Activated T-cell treated with anti-CD3 and anti-CD28 coated beads, Interleukin-2, amount 50 U/mL, for 1 hour (primary cell): ENCODE measurements around the gene SHC3.

Experiments used
- DNase-seq: peaks from one replicate; pipeline ENCODE4 v3.0.0-alpha.2; 2020

The SHC3 gene

GRCh38 chr9:88996046-88996920 lies 182.3 kb downstream of the SHC3 start:
- DNase-seq: no peak

- no peak for DNase-seq
Measured at GRCh38 chr9:88995627-88996026, 183.0 kb downstream of the SHC3 start.

- no peak for DNase-seq
Measured at GRCh38 chr9:88995200-88995577, 183.4 kb downstream of the SHC3 start.

GRCh38 chr9:88994469-88995199 lies 184.0 kb downstream of the SHC3 start:
- DNase-seq: no peak

GRCh38 chr9:88993871-88994460 lies 184.7 kb downstream of the SHC3 start:
- DNase-seq: no peak

- no peak for DNase-seq
Measured at GRCh38 chr9:88993327-88993726, 185.3 kb downstream of the SHC3 start.

GRCh38 chr9:88992556-88992955 lies 186.1 kb downstream of the SHC3 start:
- DNase-seq: no peak

GRCh38 chr9:88991066-88992034 lies 187.3 kb downstream of the SHC3 start, which contains the start of gene S1PR3:
Gene S1PR3 (plus strand): TSS chr9:88991468. CDS start chr9:89001201, 9,733 bp downstream.
- DNase-seq: peak; percentile 27

GRCh38 chr9:88990729-88991065 lies 187.9 kb downstream of the SHC3 start:
- DNase-seq: no peak

- DNase-seq: no peak
Measured at GRCh38 chr9:88990041-88990728, 188.4 kb downstream of the SHC3 start.

- no peak for DNase-seq
Measured at GRCh38 chr9:88988796-88989641, 189.6 kb downstream of the SHC3 start.

- no peak for DNase-seq
Measured at GRCh38 chr9:88987661-88988060, 191.0 kb downstream of the SHC3 start.

GRCh38 chr9:88986776-88987175 lies 191.8 kb downstream of the SHC3 start:
- no peak for DNase-seq

- no peak for DNase-seq
Measured at GRCh38 chr9:88985616-88986015, 193.0 kb downstream of the SHC3 start.

- DNase-seq: no peak
Measured at GRCh38 chr9:88984543-88984883, 194.1 kb downstream of the SHC3 start.

GRCh38 chr9:88983865-88984542 lies 194.6 kb downstream of the SHC3 start:
- no peak for DNase-seq

- DNase-seq: no peak
Measured at GRCh38 chr9:88980740-88981203, 197.8 kb downstream of the SHC3 start.

- DNase-seq: no peak
Measured at GRCh38 chr9:88979791-88980190, 198.8 kb downstream of the SHC3 start.

GRCh38 chr9:88979021-88979420 lies 199.6 kb downstream of the SHC3 start:
- no peak for DNase-seq

GRCh38 chr9:88978034-88978433 lies 200.6 kb downstream of the SHC3 start:
- no peak for DNase-seq
